Loucy (cell line): ENCODE data around the gene COX7A2.
A peak's percentile ranks its signal among the peaks of the same experiment; 100 is the strongest.

Experiments used
- H2AFZ ChIP-seq: fragments of 200-600 bp; sonication (generic); 2 replicates; pipeline ENCODE4 v1.6.0; 2016; ENCODE audit warnings: antibody characterized with exemption, mild to moderate bottlenecking, low read length, moderate library complexity
- H3F3A ChIP-seq: fragments of 200-600 bp; 2 replicates; pipeline ENCODE4 v1.6.0; 2016; ENCODE audit warnings: antibody characterized with exemption, low read depth, mild to moderate bottlenecking
- H3K27me3 ChIP-seq: fragments of 200-600 bp; sonication (generic); 2 replicates; pipeline ENCODE4 v1.6.1; 2014; ENCODE audit warnings: low read length, mild to moderate bottlenecking; ENCODE audit not compliant: insufficient read depth, poor library complexity, severe bottlenecking
- H3K36me3 ChIP-seq: fragments of 200-600 bp; sonication (generic); 2 replicates; pipeline ENCODE4 v1.6.1; 2016; ENCODE audit warnings: low read length; ENCODE audit not compliant: insufficient read depth
- H3K4me1 ChIP-seq: fragments of 200-600 bp; sonication (generic); 2 replicates; pipeline ENCODE4 v1.5.1; 2014; ENCODE audit warnings: low read length, mild to moderate bottlenecking; ENCODE audit not compliant: insufficient read depth, poor library complexity, severe bottlenecking
- H3K4me2 ChIP-seq: fragments of 200-600 bp; sonication (generic); 2 replicates; pipeline ENCODE4 v1.6.0; 2014; ENCODE audit warnings: antibody characterized with exemption, low read length, low read depth, mild to moderate bottlenecking; ENCODE audit not compliant: poor library complexity, severe bottlenecking
- H3K4me3 ChIP-seq: fragments of 200-600 bp; sonication (generic); 2 replicates; pipeline ENCODE4 v1.5.1; 2014; ENCODE audit warnings: low read length, mild to moderate bottlenecking, mixed read lengths; ENCODE audit not compliant: poor library complexity, severe bottlenecking
- H3K79me2 ChIP-seq: fragments of 200-600 bp; sonication (generic); 2 replicates; pipeline ENCODE4 v1.6.1; 2014; ENCODE audit warnings: low read length; ENCODE audit not compliant: insufficient read depth
- H3K9ac ChIP-seq: fragments of 200-600 bp; sonication (generic); 2 replicates; pipeline ENCODE4 v1.6.0; 2014; ENCODE audit warnings: mild to moderate bottlenecking, low read depth, low read length, moderate library complexity; ENCODE audit not compliant: poor library complexity, severe bottlenecking
- H3K9me2 ChIP-seq: fragments of 200-600 bp; sonication (generic); replicated peaks from 2 replicates; pipeline ENCODE4 v1.6.1; 2016; ENCODE audit warnings: low read depth, low read length, mixed read lengths
- H3K9me3 ChIP-seq: fragments of 200-600 bp; sonication (generic); 2 replicates; pipeline ENCODE4 v1.6.1; 2014; ENCODE audit warnings: mild to moderate bottlenecking, antibody characterized with exemption, low read length, low read depth; ENCODE audit not compliant: insufficient read depth
- H4K20me1 ChIP-seq: fragments of 200-600 bp; sonication (generic); 2 replicates; pipeline ENCODE4 v1.6.0; 2014; ENCODE audit warnings: antibody characterized with exemption, low read length, mild to moderate bottlenecking; ENCODE audit not compliant: insufficient read depth, poor library complexity, severe bottlenecking
- CTCF ChIP-seq: fragments of 200-600 bp; sonication (generic); conservative IDR thresholded peaks from 2 replicates; pipeline ENCODE4 v1.5.1; 2014; ENCODE audit warnings: mild to moderate bottlenecking, antibody characterized with exemption, low read length
- EZH2phosphoT487 ChIP-seq: fragments of 200-600 bp; IDR thresholded peaks from 2 replicates; pipeline ENCODE4 v1.6.1; 2018; ENCODE audit warnings: antibody characterized with exemption, mild to moderate bottlenecking, moderate library complexity, borderline replicate concordance

Gene COX7A2

GRCh38 chr6:75217193-75217592 lies 26.4 kb downstream of the COX7A2 start:
- Histone ChIP-seq H3K4me1 (peaks cover 7% of the 10 kb centered on the region), H3K36me3 (no peaks in the 10 kb centered on the region), H3K9ac (no peak overlapping the region), H3K79me2 (no peaks in the 10 kb centered on the region), H3K9me2 (no peaks in the 10 kb centered on the region), H4K20me1 (no peaks in the 10 kb centered on the region), H3K4me3 (no peak overlapping the region), H3K9me3 (no peaks in the 10 kb centered on the region), H3F3A (no peaks in the 10 kb centered on the region), H3K27me3 (no peaks in the 10 kb centered on the region), H3K4me2 (no peak overlapping the region), H2AFZ (no peak overlapping the region)
- TF ChIP-seq CTCF: no peak
- no peak for TF ChIP-seq EZH2phosphoT487

- Histone ChIP-seq H3K4me3 (no peak overlapping the region), H3F3A (no peaks in the 10 kb centered on the region), H3K9me3 (no peaks in the 10 kb centered on the region), H4K20me1 (no peaks in the 10 kb centered on the region), H2AFZ (no peak overlapping the region), H3K79me2 (no peaks in the 10 kb centered on the region), H3K27me3 (no peaks in the 10 kb centered on the region), H3K4me1 (peaks cover 11% of the 10 kb centered on the region), H3K36me3 (no peaks in the 10 kb centered on the region), H3K9ac (no peak overlapping the region), H3K4me2 (no peak overlapping the region), H3K9me2 (no peaks in the 10 kb centered on the region)
- TF ChIP-seq CTCF (no peak), EZH2phosphoT487 (no peak)
Measured at GRCh38 chr6:75215291-75215690, 28.3 kb downstream of the COX7A2 start.

GRCh38 chr6:75213732-75214131 lies 29.9 kb downstream of the COX7A2 start:
- no peak overlapping the region for H3K4me2 ChIP-seq
- H2AFZ ChIP-seq: no peak overlapping the region
- H3K9ac ChIP-seq: no peak overlapping the region
- no peaks in the 10 kb centered on the region for H3K9me2 ChIP-seq
- H4K20me1 ChIP-seq: no peaks in the 10 kb centered on the region
- H3K79me2 ChIP-seq: no peaks in the 10 kb centered on the region
- no peaks in the 10 kb centered on the region for H3K9me3 ChIP-seq
- no peaks in the 10 kb centered on the region for H3K36me3 ChIP-seq
- peaks cover 11% of the 10 kb centered on the region for H3K4me1 ChIP-seq
- H3F3A ChIP-seq: no peaks in the 10 kb centered on the region
- H3K27me3 ChIP-seq: no peaks in the 10 kb centered on the region
- H3K4me3 ChIP-seq: no peak overlapping the region
- TF ChIP-seq CTCF (peak; percentile 38), EZH2phosphoT487 (no peak)
